Stimulated activated CD4-positive, alpha-beta T cell treated with anti-CD3 and anti-CD28 coated beads, Interleukin-12 subunit alpha, Interleukin-12 subunit beta, amount 100 ng/mL, for 48 hours (primary cell): Measurements from ENCODE around the gene EGR2.
A peak's percentile ranks its signal among the peaks of the same experiment; 100 is the strongest.
"Not testable (repeated sequence)": the region's sequence is repeated elsewhere in the genome, so short reads cannot be mapped to it uniquely, and the experiment has no call there.

Experiments used
- DNase-seq, 3 donors: peaks; one replicate each; pipeline ENCODE4 v3.0.0-alpha.2; 2020; ENCODE audit warnings: low read depth in 2 of 3, low spot score in 1 of 3

Gene EGR2

DNA sequence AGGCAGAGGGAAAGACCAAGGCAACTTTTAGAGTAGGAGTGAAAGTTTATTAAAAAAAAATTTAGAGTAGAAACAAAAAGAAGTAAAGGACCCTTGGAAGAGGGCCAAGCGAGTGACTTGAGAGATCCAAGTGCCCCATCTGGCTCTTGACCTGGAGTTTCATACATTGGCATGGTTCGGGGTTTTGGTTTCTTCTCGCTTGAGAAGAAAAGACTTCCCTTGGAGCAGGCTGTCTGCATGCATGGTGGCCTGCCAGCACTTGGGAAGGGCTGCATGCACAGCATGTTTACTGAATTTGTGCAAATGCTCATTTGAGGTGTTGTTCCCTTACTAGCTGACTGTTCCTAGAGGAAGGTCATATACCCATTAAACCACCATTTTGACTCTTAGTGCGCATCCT is 20.4 kb downstream of the EGR2 start:
- DNase-seq = no peak

DNA sequence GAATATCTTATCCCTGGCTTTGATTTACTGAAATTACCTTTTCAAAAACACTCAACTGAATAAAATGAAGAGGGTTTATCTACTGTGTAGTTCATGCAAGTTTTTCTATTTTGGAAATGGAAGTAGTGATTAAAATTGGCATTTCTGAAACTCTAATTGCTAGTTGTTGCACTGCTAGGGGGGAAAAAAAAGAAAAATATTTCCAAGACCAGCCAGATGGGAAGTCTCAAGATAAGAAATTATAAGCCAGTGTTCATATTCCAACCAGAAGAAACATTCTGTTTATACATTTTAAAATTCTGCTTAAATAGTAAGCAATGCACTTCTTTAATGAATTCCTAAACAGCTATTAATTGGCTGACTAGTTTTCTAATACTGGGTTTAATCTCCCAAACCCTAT is 21.1 kb downstream of the EGR2 start:
- DNase-seq = no peak

- DNase-seq = no peak
Measured at GRCh38 chr10:62794306-62794705, 21.9 kb downstream of the EGR2 start.

GRCh38 chr10:62792261-62792660 is 23.9 kb downstream of the EGR2 start:
- DNase-seq = no peak

DNA sequence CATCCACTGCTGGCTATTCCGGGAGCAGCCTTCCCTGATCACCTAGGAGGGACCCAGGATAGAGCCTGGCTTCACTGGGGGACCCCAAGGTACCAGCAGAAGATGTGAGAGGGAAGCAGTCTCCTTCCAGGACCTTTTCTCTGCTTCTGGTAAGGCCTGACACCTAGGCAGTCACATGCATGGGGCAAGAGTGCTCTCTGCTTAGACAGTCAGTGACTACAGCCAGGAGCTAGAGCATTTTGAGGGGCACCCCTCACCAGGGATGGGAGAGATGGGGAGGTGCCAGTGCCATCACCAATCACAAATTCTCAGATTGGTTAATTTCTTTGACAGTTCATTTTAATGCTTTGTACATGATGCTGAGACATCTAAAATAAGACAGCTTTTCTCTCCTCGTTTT is 25.6 kb downstream of the EGR2 start:
- no peak for DNase-seq

GRCh38 chr10:62790019-62790555 is 26.1 kb downstream of the EGR2 start:
- no peak for DNase-seq

DNA sequence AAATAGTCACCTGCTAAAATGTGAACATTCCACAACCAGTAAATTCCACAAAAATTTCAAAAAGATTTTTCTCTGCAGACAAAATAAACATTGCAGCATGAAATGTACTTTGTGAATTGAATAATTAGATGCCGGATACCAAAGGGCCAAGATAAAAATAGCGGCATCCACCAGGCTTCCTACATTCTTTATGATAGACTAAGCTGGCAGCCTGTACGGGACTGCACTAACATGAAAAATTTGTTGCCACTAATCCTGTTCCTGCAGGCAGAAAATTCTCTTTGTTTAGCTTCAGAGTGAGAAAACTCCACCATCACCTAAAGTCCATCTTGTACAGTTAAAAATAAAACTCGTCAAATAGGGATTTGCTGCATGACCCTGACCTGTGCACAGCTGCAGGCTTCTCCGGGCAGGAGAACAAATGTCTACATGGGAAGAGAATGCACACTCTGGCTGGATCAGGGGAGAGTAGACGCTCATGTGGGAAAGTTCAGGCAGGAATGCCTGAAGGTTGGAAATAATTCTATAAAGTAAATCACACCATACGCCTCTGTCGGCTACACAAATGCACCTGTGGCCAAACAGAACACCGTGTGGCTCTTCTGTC is 27.2 kb downstream of the EGR2 start:
- DNase-seq = no peak

DNA sequence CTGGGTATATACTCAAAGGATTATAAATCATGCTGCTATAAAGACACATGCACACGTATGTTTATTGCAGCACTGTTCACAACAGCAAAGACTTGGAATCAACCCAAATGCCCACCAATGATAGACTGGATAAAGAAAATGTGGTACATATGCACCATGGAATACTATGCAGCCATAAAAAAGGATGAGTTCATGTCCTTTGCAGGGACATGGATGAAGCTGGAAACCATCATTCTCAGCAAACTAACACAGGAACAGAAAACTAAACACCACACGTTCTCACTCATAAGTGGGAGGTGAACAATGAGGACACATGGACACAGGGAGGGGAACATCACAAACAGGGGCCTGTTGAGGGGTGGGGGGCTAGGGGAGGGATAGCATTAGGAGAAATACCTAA is 27.9 kb downstream of the EGR2 start:
- not testable (repeated sequence) for DNase-seq

DNA sequence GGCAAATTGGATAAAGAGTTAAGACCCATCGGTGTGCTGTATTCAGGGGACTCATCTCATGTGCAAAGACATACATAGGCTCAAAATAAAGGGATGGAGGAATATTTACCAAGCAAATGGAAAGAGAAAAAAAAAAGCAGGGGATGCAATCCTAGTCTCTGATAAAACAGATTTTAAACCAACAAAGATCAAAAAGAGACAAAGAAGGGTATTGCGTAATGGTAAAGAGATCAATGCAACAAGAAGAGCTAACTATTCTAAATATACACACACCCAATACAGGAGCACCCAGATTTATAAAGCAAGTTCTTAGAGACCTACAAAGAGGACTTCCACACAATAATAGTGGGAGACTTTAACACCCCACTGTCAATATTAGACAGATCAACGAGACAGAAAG is 31.6 kb downstream of the EGR2 start:
- DNase-seq = not testable (repeated sequence)

DNA sequence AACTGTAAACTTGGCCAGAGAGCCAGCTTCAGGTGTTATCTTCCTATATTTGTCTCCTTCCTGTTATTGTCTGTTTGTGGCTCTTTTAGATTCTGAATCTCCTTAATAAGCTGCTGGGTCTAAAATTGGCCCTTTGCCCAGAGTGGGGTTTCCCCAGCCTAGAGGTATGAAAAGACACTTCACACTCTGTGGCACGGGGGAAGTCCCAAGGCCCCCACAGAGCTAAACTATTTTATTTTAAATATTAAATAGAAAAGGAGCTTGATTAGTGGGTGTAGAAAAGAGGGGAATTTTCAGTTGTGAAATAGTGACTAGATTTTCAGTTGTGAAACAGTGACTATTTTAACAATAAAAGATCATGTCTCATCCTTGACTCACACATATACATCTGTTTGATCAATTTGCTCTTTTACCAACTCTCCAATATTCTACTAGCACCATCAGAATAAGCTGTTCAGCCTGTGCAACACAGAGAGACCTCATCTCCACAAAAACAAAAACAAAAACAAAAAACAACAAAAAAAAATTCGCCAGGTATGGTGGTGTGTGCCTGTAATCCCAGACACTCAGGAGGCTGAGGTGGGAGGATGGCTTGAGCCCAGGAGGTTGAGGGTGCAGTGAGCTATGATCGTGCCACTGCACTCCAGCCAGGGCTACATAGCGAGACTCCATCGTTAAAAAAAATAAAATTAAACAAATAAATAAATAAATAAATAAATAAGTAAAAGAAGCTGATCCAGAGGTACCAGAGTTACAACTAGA is 36.5 kb downstream of the EGR2 start:
- DNase-seq = peak; percentile 82 to 85 (median 83)

GRCh38 chr10:62778125-62778524 is 38.0 kb downstream of the EGR2 start:
- DNase-seq = no peak

GRCh38 chr10:62772186-62772974 is 43.8 kb downstream of the EGR2 start:
- no peak for DNase-seq

- no peak for DNase-seq
Measured at GRCh38 chr10:62769574-62770242, 46.5 kb downstream of the EGR2 start.

GRCh38 chr10:62766386-62766785 is 49.8 kb downstream of the EGR2 start:
- DNase-seq = no peak

GRCh38 chr10:62765726-62766125 is 50.4 kb downstream of the EGR2 start:
- no peak for DNase-seq

DNA sequence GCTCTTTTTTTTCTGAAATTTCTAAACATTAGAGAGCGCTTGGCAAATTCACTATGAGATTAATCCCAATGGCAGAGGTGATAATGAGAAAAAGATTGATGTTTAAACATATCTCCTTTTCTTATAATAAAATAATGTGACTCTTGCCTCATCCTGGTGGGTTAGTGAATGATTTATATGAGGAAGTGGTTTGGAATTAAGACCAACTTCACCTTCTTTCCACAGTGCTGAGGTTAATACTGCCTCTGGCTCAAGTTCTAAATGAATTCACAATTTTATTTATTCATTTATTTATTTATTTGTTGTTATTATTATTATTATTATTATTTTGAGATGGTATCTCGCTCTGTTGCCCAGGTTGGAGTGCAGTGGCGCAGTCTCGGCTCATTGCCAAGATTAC is 52.2 kb downstream of the EGR2 start:
- no peak for DNase-seq

DNA sequence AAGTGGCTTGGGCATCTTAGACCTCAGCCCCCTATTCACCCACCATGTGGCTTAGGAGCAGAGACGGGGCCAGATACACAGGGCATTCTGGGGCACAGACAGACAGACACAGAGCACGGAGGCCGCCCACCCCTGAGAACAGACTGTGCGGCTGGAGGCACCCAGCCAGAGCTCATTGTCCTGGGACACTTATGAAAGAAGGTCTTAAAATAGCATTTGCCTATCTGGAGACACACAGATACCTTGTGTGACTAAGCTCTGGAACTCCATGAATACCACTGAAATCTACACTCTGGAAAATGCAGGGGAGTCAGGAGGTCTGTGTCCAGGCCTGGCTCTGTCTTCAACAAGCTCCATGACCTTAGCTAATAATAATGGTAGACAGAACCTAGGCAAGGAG is 53.0 kb downstream of the EGR2 start:
- DNase-seq = no peak
